GM19025 (cell line): Measurements from ENCODE around the gene PATJ.
"Not testable (repeated sequence)": the region's sequence is repeated elsewhere in the genome, so short reads cannot be mapped to it uniquely, and the experiment has no call there.

ENCODE experiments used
- ATAC-seq: cut with Tn5 transposase; IDR thresholded peaks from one replicate; pipeline ENCODE4 v1.9.1; 2021; ENCODE audit warnings: mild to moderate bottlenecking, low read depth, moderate library complexity; ENCODE audit not compliant: unreplicated experiment

Gene PATJ, protein sequence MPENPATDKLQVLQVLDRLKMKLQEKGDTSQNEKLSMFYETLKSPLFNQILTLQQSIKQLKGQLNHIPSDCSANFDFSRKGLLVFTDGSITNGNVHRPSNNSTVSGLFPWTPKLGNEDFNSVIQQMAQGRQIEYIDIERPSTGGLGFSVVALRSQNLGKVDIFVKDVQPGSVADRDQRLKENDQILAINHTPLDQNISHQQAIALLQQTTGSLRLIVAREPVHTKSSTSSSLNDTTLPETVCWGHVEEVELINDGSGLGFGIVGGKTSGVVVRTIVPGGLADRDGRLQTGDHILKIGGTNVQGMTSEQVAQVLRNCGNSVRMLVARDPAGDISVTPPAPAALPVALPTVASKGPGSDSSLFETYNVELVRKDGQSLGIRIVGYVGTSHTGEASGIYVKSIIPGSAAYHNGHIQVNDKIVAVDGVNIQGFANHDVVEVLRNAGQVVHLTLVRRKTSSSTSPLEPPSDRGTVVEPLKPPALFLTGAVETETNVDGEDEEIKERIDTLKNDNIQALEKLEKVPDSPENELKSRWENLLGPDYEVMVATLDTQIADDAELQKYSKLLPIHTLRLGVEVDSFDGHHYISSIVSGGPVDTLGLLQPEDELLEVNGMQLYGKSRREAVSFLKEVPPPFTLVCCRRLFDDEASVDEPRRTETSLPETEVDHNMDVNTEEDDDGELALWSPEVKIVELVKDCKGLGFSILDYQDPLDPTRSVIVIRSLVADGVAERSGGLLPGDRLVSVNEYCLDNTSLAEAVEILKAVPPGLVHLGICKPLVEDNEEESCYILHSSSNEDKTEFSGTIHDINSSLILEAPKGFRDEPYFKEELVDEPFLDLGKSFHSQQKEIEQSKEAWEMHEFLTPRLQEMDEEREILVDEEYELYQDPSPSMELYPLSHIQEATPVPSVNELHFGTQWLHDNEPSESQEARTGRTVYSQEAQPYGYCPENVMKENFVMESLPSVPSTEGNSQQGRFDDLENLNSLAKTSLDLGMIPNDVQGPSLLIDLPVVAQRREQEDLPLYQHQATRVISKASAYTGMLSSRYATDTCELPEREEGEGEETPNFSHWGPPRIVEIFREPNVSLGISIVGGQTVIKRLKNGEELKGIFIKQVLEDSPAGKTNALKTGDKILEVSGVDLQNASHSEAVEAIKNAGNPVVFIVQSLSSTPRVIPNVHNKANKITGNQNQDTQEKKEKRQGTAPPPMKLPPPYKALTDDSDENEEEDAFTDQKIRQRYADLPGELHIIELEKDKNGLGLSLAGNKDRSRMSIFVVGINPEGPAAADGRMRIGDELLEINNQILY (N-terminal part only)

DNA sequence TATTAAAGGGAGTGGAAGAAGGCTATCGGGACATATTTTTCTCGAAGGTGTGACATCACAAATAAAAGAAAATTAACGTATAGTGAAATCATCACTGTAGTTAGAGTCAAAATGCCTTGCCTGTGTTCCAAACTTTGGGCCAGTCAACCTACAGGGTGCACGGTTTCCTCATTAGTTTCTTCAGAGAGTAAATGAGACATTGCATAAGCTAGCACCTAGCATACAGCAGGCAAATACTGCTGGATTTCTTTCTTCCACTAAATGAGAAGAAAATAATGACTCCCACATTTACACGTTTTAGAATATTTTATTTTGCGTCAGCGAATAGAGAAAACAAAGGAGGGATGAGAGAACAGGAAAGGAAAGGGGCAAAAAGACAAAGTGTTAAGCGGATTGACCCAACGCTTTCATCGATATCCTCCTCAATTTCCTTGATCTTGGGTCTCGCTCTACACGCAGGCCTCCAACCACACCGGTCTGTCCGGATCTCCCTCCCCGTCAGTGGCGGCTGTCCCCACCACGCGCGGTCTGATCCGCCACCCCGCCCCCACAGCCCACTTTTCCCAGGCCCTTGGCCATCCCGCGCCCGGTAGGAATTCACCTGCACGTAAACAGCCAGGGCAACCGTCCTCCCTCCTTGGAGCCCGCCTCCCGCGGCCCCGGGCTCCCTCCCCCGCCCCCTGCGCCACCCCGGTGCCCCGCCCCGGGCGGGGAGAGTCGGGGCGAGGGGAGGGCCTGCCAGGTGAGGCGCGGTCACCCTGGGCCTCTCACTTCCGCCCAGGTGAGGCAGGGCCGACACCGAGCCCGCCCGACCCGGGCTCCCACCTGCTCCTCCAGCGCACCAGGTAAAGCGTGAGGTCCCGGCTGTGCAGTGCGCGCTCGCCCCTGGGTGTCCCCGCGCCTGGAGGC, at the start of gene PATJ:
TSS of gene PATJ (plus strand) at position 770 of the 909 bp plus-strand sequence. CDS start 20,413 bp downstream, outside the sequence.
- ATAC-seq: peak; percentile 88

DNA sequence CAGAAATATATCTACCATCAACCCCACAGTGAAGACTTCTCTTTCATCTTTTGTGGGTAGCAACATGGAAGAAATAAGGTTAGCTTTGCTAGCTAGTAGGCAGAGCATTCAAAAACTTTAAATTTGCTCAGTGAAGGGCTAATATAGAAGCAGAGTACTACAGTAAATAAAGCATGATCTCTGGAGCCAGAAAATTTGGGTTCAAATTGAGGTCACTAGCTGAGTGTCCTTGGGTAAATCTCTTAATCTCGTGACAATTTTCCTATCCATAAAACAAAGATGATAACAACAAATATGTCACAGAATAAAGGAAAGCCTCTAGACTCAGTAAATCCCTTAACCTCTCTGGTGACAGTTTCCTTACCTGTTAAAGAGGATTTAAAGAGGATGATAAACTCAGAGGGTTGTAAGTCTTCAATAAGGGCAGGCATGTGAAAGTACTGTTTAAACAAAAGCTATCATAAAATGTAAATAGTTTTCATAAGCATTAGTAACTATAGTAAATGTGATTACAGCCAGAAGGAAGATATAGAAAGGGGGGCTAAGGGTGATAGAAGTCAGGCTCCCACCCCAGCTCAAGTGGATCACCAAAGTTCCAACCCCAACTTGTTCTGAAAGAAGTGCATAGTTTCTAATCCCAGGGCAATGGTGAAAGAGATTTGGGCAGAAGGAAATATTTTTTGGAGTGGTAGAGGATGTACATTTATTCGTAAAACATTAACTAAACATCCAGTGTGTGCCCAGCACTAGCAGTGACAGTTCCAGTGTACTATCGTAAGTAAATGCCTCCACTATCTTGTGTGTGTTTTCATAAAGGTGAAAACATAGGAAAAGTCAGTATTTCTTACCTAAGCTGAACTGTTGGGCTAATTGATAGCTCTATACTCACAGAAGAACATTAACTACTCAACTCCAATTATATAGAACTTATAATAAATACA, 42.1 kb upstream of the PATJ start:
- no peak for ATAC-seq

DNA sequence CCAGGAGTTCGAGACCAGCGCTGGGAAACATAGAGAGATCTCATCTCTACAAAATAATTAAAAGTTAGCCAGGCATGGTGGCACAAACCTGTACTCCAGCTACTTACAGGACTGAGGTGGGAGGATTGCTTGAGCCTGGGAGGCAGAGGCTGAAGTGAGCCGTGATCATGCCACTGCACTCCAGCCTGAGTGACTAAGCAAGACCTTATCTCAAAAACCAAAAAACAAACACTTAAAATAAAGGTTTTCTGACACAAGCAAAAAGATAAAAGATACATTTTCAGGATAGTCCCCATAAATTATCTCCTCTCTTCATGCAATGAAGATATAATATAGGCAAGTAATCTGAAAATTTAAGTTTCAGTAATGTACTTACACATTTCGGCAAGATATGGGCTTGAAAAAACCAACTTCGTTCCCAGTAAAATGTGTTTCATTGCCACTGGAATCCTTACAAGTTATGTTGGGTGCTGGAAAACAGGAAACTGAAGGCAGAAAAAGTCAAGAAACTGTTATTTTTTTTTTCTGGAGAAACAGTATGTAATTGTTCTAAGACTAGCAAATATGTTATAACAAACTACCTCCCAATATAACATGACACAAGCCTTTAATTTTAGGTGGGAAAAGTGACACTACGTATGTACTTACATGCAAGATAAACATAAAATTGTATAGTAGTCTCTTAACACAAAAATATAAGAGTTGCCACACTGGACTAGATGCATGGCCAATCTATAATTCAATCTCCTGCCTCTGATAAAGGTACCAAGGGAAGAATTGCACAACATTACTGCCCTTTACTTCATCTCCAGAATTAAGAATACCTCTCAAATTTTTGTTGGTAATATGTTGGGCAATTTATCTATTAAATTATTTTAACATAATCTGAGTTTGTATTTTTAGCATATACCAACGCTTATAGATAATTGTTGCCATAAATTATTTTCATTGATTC, 33.0 kb upstream of the PATJ start:
- no peak for ATAC-seq

DNA sequence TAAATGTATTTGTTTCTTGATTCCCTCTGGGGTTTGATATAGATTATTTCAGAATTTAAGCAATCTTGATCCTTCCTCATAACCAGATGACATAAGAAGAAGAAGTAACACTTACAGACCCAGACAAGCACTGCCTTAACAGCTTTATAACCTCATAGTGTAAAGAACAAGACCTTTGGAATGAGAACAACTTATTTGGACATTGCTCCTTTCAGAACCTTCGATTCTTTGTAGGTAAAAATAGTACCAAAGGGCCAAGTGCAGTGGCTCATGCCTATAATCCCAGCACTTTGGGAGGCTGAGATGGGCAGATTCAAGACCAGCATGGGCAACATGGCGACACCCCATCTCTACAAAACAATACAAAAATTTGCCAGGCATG, 32.4 kb upstream of the PATJ start:
- ATAC-seq: no peak

DNA sequence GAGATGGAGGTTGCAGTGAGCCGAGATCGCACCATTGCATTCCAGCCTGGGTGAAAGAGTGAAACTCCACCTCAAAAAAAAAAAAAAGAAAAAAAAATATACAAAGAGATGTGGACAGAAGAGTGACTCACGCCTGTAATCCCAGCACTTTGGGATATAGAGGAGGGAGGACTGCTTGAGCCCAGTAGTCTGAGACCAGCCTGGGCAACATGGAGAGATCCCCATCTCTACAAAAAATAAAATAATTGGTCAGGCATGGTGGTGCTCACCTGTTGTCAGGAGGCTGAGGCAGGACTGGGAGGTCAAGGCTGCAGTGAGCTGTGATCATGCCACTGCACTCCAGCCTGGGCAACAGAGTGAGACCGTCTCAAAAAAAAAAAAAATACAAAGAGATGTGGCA, 31.0 kb upstream of the PATJ start:
- ATAC-seq: not testable (repeated sequence)

DNA sequence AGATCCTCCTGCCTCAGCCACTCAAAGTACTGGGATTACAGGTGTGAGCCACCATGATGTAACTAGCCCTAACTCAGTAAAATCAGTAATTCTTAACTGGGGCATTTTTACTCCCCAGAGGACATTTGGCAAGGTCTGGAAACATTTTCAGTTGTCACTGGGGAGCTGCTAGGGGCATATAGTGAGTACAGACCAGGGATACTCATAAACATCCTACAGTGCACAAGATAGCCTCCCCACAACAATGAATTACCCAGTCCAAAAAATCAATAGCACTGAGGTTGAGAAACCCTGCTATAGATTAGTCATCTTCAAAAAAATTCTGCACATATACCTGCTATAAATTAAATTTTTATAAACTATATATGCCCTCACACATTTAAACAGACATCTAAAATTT, 30.3 kb upstream of the PATJ start:
- no peak for ATAC-seq

DNA sequence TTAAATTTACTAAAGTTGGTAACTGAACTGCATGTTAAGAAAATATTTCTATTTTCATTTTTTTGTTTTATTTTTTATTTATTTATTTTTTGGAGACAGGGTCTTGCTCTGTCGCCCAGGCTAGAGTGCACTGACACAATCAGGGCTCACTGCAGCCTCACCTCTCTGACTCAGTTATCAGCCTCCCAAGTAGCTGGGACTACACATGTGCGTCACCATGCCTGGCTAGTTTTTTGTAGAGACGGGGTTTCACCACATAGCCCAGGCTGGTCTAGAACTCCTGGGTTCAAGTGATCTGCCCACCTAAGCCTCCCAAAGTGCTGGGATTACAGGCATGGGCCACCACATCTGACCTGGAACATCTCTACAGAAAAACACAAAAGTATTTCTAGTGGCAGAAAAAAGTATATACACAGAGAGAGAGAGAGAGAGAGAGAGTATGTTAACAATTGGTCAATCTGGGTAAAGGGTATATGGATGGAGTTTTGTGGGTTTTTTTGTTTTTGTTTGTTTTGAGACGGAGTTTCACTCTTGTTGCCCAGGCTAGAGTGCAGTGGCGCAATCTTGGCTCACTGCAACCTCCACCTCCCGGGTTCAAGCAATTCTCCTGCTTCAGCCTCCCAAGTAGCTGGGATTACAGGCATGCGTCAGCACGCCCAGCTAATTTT, 23.1 kb upstream of the PATJ start:
- not testable (repeated sequence) for ATAC-seq

DNA sequence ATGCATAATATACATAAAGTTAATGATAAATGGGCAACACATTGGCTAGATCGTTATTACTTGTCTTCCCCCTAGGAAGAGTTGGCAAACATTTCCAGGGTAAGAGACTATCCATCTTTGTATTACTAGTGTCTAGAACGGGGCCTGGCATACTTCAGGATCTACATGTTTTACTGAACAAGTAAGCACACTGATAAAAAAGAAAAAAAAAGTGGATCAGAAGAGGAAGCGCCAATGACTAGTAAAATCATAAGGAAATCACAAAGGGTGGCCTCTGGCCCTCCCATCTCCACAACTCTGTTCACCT, 17.8 kb upstream of the PATJ start:
- no peak for ATAC-seq

DNA sequence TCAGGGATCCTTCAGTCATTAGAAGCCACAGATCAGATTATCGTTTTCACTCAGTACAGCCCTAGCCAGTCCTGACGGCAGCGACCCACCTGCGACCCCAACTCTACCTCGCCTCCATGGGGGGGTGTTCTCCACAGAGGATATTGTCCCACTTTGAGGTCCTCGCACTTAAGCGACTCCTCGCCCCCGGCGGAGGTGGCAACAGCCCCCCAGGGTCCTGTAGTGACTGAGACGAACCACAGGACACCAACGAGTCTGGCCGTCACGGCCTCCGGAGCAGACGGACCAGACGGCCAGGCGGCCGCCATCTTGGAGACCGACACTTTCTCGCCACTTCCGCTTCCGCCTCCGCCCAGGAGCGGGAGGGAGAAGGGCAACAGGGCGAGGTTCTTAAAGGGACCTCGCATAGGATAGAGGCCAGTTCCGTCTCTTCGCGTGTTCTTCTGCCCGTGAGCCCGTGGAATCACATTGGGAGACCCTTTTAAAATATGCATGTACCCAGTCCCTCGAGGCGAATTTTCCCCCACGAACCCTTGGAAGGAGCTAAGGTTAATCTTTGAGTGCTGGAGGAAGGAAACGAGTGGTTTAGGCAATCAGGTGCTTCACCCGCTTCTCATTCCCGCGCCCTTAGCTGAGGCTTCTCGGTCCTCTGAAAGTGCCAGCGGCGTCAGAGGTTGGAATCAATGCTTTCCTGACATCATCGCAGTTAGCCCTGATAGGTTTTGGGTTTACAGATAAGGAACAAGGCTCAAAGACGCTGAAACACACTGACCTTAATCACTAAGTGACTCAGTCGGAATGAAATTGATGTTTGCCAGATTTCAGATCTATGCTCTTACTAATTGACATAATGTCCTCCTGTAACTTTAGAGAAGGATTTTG, 17.2 kb upstream of the PATJ start, which contains the start of gene TM2D1:
TSS of gene TM2D1 (minus strand) at position 329 of the 882 bp plus-strand sequence. CDS start at position 308, 21 bp downstream.
- ATAC-seq: peak; percentile 99

DNA sequence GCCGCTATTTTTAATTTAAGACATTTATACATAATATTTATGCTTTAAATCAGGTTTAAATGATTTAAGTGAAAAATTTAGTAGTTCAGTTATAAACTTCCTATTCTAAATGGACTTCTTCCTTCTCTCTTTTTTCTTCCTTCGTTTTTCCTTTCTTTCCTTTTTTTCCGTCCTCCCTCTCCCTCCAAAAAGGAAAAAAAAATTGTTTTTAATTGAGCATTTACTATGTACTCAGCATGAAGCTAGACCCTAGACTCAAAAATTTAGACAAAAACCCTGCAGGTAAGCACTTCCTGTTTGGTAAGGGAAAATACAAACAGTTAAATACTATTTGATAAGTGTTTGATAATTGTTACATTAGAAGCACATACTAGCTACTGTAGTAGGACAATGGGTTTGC, 14.7 kb upstream of the PATJ start:
- ATAC-seq: no peak

DNA sequence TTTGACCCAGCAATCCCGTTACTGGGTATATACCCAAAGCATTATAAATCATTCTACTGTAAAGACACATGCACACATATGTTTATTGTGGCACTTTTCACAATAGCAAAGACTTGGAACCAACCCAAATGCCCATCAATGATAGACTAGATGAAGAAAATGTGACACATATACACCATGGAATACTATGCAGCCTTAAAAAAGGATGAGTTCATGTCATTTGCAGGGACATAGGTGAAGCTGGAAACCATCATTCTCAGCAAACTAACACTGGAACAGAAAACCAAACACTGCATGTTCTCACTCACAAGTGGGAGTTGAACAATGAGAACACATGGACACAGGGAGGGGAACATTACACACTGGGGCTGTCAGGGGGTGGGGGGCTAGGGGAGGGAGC, 11.6 kb upstream of the PATJ start:
- not testable (repeated sequence) for ATAC-seq

DNA sequence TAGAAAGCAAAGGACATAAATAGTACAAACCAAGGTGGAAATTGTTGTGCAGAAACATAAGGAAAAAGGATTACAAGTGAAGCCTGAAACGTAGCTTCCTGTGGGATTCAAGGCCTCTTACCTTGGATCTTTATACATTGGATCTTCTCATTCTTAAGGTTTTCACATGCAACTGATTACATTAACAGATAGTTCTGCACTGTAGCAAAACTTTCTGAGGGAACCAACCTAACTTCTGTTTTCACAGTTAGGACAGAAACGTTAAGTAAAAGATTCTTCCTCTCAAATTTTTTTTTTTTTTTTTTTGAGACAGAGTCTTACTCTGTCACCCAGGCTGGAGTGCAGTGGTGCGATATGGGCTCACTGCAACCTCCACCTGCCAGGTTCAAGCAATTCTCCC, 9.6 kb upstream of the PATJ start:
- no peak for ATAC-seq

DNA sequence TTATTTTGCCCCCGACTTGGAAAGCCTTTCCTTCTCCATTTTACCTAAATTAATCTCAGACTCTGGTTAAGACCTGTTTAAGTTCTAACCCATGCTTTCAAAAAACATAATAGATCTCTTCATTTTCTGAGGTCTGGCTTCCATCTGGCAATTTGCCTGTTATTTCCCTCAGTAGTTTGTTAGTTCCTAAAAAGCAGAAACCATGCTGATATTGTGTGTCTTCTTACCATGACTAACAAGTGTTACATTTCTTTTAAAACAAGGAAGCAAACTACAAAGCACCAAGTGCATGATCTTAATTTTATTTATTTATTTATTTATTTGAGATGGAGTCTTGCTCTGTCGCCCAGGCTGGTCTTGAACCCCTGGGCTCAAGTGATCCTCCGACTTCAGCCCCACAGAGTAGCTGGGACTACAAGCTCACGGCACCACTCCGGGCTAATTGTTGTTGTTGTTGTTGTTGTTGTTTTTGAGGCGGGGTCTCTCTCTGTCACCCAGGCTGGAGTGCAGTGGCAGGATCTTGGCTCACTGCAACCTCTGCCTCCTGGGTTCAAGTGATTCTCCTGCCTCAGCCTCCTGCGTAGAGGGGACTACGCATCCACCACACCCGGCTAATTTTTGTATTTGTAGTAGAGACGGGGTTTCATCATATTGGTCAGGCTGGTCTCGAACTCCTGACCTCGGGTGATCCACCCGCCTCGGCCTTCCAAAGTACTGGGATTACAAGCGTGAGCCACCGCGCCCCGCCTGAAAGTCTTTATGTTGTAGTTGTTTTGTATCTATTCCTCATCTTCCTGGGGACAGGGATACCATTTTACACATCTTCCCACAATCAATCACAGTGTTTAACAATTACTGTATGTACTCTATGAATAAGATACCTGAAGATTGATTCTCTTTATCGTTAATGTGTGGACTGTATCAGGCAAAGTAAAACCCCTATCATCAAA, 1.3 kb upstream of the PATJ start:
- no peak for ATAC-seq

DNA sequence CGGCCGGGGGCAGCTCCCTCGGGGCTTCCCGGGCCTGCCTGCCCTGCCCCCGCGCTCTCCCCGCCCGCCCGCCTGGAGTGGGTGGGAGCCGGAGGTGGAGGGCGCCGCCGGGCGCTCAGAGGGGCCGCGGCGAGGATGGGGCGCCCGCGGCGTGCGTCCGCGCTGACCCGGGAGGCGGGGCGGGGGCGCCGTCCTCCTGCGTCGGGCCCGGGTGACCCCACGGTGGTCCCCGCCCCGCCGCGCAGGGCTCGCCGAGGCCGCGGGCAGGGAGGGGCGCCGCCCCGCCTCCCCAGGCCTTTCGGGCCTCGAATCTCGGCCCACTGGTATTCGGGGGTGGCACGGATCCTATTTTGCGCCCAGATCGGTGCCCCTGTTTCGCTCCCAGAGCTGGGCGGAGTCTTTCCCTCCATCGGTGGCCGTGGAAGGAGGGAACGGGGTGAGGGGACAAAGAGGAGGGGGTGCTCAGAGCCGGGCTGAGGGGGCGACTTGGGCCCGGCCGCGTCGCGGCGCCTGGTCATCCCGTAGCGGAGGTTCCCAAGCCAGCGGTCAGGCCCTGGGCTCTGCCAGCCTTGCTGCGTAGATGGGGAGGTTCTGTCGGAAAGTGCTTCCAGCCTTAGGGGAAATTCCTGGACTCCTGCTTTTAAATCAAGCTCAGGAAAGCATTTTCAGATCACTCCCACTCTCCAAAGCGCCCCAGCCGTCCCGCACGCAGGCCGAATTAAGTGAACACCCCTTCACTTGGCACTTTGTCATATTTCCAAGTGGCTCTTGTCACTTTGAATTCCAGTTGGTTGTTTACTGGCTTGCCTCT, 545 bp downstream of the PATJ start:
- peak; percentile 58 for ATAC-seq
